OCI-LY1 (cell line): ENCODE measurements around the gene TCEAL7.

ENCODE experiments used
- CTCF ChIP-seq: fragments of 200-600 bp; sonication (generic), shearing (Covaris generic); IDR thresholded peaks from 2 replicates; pipeline ENCODE4 v1.5.1; 2017; ENCODE audit warnings: mild to moderate bottlenecking, antibody characterized with exemption, low read length, moderate library complexity, mixed read lengths
- EZH2 ChIP-seq: fragments of 200-600 bp; sonication (generic), shearing (Covaris generic); IDR thresholded peaks from 2 replicates; pipeline ENCODE4 v1.8.0; 2017; ENCODE audit warnings: borderline replicate concordance, mixed run types, mild to moderate bottlenecking, antibody characterized with exemption, low read length, moderate library complexity, mixed read lengths

GRCh38 chrX:103329991-103330390 is at the start of gene TCEAL7:
- TF ChIP-seq EZH2: no peak
- no peak for TF ChIP-seq CTCF
